Stimulated activated naive CD4-positive, alpha-beta T cell (primary cell): ENCODE data around the gene CDH10.

Experiments
- DNase-seq, 6 experiments: peaks; one replicate each; lab custom pipeline; 2025; lab: John Stamatoyannopoulos, UW

CDH10 gene

DNA sequence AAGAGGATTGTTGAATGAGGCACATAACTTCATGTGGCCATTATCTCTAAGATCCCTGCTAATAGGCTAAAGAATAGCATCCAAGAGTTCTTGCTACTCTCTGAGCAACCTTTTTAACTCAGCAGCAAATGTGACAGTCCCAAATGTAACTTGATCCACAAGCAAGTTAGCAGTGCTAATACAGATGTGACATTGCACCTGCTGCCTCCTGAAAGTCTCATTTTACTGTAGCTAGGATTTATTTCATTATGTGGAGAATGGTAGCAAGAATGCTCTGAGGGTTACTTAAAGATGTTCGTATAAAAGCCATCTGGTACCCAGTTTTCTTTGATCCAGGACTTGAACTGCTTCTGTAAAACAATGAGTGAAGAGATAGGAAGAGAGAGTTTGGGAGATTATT, 45.8 kb downstream of the CDH10 start:
- no peak for DNase-seq

DNA sequence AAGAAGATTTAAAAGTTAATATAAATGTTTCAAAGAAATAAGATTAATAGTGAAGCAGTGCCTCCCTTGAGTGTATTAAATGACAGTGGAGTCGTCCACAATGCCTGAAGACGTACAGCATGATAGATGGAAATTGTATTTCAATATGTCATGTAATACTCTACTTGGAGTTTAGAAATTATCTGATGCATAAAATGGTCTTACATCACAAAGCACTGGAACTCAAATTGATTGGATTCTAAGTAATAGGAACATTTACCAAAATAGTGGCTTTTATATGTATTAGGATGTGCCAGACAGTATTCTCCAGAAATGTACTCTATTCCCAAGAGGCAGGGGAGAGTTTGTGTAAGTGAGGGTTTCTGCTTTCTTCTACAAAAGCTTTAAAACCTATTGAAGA, 49.4 kb downstream of the CDH10 start:
- no peak for DNase-seq

DNA sequence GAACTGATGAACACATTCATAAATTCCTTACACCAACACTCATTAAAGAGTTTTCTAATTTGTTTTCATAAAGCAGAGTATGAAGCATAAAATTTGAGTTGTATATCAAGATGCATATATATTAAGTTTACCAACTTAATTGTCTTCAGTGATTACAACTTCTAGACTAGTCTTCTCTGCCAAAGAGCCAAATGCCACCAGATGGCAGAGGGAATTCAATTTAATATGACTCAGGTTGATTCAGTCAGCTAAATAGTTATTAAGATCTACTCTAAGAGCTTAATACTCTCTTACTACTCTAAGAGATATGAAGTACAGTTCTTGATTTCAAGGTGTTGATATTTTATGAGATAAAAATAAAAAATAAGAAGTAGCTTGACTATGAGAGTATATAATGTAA, 53.4 kb downstream of the CDH10 start:
- DNase-seq: no peak

DNA sequence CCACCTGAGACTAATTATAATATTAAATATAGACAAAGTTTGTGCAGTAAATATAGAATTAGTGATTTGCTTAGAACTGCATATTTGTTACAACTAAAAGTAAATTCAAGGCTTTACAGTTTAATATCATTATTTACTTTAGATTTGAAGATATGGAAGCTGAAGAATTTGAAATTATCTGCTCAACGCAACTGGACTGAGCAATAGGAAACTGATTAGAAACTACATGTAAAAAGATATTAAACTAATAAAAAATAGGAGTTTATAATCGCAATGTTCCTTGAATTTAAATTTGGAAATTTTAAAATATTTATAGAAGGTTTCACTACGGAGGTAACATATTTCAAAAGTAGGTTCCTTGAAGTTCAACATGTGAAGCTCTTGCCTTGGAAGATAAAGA, 55.2 kb downstream of the CDH10 start:
- no peak for DNase-seq

DNA sequence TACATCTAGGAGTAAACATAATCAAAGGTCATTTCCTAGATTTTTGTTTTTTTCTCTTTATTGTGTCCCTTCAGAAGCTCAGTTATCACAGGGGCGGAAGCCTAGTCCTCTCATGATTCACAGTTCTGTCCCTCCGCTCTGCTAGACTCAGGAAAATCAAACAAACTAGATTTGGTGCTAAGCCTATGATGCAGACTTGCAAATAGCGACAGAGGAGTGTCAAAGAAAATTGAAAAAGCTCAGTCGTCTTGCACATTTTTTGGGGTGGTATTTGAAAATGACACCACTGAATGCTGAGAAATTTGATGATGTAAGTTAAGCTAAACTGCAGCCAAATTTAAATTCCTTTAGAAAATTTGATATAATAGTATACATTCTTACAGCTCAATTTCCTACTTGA, 59.0 kb downstream of the CDH10 start:
- DNase-seq: no peak

DNA sequence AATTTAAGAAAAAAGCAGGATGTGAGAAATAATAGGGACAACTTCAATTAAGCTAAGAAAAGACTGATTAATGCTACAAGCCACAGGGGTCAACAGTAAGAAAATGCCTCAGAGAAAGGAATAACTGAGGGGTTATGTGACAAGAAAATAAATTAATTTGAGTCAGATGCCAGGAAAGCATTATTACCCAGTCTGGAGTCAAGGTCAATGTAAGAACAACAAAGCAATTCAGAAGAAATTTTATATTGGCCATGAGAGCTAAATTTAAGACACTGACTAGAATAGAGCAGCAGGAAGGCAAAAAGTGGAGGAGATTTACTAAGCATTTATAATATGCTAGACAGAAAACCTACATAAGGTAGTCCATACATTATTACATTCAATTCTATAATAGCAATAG, 73.5 kb downstream of the CDH10 start:
- DNase-seq: no peak

DNA sequence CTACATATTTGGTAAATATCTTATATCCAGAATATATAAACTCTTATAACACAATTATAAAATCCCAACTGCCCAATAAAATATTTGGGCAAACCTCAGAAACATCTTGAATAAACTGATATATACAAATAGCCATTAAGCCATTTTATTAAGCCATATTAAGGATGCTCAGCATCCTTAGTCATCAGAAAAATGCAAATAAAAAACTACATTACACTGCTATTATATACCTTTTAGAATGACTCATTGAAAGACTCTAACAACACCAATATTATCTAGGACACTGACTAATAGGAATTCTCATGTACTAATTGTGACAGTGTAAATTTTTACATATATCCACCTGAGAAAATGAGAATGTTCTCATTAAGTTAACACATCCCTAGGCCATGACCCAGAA, 77.8 kb downstream of the CDH10 start:
- DNase-seq: no peak

DNA sequence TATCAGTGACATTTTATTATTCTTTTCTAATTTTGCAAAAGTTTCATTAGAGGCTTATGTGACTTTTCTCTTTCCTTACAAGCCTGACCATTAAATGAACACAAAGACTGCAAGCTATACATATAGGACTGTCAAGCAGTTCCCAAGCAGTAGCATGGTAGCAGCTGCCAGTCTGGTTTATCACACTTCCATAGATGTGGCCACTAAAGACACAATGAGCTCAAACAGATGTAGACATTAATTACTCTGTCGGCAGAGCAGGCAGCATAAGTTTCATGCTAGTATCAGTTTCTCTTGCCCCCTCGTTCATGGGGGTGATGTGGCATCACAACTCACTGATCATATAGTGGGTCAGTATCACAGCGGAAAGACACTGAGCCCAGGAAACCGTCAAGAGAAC, 89.5 kb downstream of the CDH10 start:
- DNase-seq: no peak

DNA sequence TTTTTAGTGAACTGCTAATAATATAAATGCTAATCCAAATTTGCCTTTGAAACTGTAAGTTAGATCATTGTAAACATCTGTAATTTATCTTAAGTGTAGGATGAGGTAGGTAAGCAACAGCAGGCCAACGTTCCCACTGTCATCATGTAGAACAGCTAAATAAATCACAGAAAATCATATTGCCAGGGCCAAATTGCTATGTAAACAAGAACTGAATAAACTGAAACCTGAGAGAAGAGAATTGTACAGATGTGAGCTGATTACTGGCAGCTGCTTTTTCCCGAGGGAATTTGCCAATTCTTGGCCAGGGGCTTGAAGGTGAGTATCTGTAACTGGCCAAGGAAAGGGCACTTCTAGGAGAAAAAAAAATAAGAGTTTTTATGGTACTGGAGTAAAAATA, 97.6 kb downstream of the CDH10 start:
- DNase-seq: no peak

DNA sequence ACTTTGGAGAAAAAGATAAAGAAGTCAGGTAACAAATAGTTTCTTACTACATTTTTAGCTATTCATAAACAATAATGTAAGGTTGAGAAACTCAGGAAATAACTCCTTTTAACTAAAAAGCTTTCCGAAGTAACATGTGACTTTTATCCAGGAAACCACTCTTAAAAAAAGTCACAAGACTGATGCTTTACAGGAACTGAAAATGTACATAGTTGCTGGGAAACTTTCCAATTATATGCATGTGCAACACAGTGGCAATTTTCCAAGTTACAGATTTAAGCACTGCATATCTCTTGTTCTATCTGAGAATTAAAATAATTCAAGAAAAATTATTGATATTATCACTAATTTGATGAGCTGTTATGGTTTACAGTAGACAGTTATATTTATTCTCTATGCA, 105.2 kb downstream of the CDH10 start:
- DNase-seq: no peak

DNA sequence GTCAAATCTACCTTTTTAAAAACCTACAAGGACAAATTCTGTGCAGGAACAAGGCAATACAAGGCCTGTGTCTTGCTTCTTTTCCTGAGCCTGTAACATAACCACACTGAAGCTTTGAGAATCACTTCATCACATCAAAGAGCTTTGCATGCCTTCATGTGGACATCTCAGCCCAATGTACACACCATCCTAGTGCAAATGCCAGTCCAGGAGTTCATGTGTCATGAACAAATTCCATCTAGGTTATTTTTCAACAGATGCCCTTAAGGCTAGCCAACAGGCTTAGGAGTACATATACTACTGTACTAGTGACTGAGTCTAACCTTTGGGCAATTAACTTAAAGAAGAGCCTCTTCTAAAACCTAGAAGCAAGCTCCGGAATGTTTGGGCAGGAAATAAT, 106.4 kb downstream of the CDH10 start:
- DNase-seq: no peak

DNA sequence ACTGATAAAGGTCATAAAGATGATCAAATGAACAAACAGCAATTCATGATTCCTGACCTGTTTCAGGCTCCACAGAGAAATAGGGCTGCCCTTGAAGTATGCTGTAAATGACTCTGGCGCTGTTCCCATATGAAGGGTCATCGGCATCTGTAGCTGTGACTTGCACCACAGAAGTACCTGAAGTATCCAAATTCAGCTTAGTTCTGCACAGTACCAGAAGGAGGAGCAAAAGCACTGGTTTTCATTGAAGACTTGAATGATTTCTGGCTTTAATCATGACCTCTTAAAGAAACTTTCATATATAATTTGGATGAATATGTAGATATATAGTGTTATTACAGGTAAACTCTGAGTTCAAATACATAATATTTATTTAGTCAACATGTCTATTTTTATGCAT, 109.1 kb downstream of the CDH10 start:
- no peak for DNase-seq

DNA sequence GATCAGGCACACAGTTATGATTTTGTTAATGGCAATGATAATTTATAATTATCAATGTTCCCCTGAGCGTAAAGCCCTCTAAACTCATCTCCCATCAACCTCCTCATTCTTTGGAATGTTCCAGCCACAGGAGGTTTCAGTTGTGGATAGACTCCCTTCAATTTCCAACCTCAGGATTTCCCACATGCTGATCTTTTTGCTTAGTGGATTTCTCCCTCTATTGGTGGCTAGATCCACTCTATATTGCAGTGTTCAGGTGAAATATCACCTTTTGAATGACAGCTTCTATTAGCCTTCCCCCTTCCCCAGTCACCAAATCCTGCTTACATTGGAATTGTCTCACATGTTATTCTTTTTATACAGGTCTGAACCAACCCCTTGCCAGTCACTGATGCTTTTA, 113.9 kb downstream of the CDH10 start:
- no peak for DNase-seq

DNA sequence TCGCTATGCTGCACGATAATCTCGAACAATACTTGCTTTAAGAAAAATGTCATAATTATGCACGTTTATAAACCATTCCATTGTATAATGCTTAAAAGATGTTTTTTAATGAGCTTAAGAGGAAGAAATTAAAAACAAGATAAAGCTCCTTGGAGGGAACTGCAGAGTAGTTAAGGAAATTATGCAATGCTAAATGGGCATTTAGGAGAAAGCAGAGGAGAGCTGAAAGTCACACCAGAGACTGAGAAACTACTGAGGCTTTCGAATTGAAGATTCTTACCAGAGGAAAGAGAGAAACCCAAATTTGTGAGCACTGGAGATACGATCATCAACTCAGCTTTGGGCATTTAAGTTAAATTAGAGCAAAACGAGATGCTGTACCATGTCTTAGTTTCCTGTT, 119.4 kb downstream of the CDH10 start:
- DNase-seq: no peak

DNA sequence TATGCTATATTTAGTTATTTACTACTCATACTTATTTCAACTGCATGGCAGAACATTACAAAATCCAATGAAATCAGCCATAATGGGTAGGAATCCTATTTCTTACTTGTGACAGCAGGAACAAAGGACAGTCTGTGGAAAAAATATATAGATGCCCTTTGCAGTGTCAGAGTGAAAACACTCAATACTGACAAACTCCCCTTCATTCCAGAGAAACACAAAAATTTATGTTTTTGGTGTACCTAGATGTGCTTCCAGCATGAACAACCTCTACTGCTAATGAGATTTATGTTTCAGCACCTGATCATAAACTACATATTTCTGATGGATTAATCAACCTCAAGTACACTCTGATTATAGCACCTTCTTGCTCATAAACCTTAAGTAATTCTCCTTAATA, 132.4 kb downstream of the CDH10 start:
- no peak for DNase-seq

DNA sequence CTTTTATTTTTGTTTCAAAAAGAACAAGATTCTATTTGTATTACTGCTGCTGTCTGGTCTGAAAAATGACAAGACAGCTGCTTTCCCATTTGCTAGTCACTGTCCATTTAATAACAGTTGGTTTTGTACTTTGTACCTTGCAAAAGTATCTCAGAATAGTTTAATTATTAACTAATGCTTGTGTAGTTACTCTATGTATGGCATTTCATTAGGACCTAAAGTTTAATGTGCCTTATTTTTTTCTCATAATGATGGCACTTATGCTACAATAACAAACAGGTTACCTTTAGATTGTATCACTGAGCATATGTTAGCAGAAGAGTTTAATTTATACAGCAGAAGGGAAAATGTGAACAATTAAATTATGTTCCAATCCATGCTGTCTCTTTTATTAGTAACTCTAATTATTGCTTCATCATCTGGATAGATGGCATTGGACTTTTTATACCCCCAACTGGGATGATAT, 134.2 kb downstream of the CDH10 start:
- DNase-seq: no peak

DNA sequence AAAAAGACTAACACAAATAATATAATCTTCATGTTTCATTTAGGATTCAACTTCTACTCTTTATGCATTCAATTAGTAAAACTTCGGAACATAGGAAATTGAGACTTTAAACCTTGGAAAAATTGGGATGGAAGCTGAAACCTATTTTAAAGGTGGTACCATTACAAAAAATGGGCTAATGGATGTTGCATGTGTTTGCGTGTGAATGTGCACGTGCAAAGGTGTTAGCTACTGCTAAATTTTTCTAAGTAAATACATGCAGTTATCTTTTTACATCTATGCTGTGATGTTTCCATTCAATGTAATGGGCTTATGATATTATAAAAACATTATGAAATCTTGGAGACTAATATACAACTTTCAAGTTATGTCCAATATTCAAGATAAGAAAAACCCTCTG, 134.8 kb downstream of the CDH10 start:
- DNase-seq: no peak

DNA sequence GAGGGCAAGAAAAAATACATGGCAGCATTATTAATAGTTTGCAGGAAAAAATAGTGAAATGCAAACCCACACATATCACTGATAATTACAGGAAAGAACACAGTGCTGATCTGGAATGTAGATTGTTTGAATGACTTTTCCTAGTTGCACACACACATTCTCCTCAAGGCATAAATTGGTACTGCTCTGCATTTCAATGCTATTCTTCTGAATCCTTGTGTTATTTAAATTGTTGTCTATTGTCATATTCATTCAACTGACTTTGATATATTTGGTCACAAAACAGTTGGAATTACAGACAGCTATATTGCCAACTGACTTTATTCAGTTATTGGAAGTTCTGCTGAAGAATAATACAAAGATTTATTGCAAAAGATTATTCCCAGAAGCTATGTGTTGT, 139.5 kb downstream of the CDH10 start:
- no peak for DNase-seq

DNA sequence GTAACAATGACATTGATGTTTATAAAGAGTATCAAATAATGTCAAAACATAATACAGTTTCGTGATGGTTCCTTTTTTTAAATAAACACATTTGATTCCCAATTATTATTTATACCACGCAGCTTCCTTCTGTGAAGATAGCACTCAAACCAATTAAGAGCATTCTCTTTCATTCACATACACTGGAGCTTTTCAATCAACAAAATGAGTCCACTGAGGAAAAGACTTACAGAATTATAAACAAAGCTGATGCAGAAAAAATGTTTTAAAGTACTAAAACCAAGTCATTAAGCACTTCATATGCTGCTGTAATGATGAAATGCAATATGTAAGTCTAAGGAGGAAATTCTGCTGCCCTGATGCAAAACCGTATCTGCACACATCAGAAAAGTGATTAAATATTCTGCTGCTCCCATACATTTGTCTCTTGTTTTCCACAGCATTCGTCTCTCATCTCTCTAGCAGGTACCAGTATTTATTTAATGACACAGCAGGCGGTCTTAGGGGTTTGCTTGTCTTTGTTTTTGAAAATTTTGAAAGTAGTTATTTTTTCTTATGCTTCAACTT, 147.1 kb downstream of the CDH10 start:
- DNase-seq: no peak

DNA sequence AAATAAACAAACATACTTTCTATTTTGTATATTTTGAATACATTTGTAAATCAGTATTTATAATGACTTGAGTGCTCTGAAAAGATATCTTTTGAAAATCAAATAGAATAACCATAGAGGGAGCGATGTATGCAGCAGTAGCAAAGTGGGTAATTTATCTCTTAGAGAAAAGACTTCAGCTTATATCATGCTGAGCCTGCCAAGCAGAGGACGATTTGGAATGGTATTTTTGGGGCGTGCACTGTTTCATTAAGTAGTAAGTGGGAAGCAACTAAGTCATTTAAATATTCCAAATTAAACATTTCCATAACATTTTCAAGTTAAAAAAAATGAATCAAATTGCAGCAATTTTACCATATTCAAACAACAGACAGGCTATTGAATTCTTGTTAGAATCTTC, 147.6 kb downstream of the CDH10 start:
- DNase-seq: no peak

DNA sequence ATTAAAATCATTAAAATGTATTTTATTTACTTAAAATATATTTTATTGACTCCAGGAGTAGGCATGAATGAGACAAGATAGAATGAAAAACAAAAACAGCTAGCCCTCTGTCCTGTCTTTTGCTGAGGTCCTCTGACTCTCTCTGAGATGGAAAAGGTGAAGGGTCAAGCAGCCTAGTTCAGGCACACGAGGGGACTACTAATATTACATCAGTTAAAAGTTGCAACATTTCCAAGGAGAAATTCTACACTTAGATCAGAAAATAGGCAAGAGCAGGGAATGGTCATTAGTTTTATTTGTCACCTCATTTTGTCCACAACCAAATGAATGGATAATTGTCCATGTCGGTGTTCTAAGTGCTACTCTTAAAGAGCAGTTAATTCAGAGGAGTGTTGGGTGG, 148.5 kb downstream of the CDH10 start:
- DNase-seq: no peak

DNA sequence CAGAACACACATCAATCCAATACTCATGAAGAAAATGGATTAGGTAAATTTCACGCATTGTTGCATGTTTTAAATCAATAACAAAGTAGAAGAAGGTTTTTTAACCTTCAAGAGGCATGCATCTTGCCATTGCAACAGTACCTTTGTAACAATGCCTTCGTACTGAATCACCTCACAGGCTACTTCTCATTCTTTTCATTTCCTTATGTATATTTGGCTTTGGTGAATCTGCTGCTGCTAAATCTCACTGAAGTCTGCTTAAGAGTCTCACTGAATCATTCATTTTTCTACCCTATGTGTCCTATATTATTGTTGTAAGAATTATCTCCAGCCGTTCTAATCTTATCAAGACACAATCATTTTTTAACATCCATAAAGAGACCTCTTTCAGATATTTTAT, 152.5 kb downstream of the CDH10 start:
- DNase-seq: no peak

DNA sequence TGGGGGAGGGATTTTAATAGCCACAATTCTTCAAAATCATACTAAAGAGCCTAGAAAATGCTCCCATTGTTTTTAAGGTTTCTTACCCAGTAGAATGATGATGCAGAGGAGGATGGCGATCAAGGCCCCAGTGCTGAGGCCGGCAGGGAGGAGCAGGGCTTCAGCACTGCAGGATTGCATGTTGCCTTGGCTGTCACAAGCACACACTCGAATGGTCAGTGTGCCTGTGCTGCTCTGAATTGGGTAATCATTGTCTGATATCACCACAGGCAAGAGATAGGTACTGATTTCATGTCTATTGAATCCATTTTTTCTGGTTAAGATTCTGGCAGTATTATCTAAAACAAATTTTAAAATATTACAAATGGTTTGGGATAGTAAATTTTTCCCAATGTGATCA, 153.3 kb downstream of the CDH10 start:
- DNase-seq: no peak

DNA sequence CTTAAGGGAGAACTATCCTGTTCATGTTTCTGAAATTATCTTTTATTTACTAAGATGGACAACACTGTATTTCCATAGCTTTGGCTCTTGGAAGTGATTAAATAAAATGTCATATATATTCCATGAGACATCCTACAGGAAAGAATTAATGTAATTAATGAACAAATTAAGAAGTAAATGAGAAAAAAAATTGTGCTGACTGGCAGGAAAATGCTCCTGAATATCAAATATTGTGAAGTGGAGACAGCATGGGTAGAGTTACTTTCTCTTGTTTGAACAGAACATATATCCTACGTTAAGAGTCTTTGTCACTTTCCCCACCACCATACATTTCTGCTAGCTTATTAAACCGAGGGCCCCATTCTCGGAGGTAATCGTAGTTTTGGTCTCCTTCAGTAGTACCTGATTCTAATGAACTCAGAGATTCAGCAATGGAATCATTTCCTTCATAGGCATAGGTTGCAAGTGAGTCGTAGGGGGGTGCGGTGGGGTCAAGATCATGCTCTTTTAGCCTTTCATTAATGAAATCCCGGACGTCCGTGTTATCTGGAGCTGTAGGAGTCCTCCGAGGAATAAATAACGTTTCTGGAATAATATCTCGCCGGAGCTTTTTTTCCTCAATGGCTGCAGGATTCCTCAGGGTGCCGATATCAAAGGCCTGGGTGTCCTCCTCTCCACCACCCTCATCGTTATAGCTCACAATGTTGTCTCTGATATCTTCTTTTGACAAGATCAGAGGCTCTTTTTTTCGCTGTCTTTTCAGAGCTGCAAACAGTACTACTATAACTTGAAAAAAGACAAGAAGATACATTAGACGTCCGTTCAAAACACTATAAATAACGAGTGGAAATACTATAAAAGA, 157.2 kb downstream of the CDH10 start:
- DNase-seq: no peak
